Measurements from ENCODE around the gene ATP5IF1. TPM values are rescaled to one million over a fixed set of nuclear protein-coding genes. Genes with fewer than 3 reads are reported as not detected.

Gene ATP5IF1
- total and polyA plus RNA-seq, 2 donors, result 220 to 431 TPM

GRCh38 chr1:28196330-28196729 lies 39.6 kb upstream of the ATP5IF1 start:
- Histone ChIP-seq H3K27me3 (ENCODE audit: control insufficient read depth in 2 of 2, insufficient read depth in 1 of 2, low read length in 1 of 2) (no peaks in the 10 kb centered on the region), H3K4me3 (ENCODE audit: low read length in 2 of 2) (no peak overlapping the region), H3K27ac (ENCODE audit: low read depth in 1 of 2, low read length in 1 of 2) (no peak overlapping the region), H3K36me3 (ENCODE audit: control insufficient read depth in 2 of 2, insufficient read depth in 2 of 2, low read length in 1 of 2) (peaks cover 31 to 45% of the 10 kb centered on the region in 2 donors), H3K9me3 (ENCODE audit: control insufficient read depth in 2 of 2, insufficient read depth in 1 of 2, low read length in 1 of 2) (no peaks in the 10 kb centered on the region), H3K4me1 (ENCODE audit: control insufficient read depth in 2 of 2, insufficient read depth in 2 of 2, low read length in 2 of 2) (peaks cover 0 to 11% of the 10 kb centered on the region in 2 donors)
- DNase-seq (ENCODE audit: low read depth in 6 of 9, low spot score in 9 of 9), result no peak
- WGBS, result 93% methylated on average over 3 of the region's 3 CpGs

- H3K27me3 ChIP-seq (ENCODE audit: control insufficient read depth in 2 of 2, insufficient read depth in 1 of 2, low read length in 1 of 2), result no peaks in the 10 kb centered on the region
- H3K4me3 ChIP-seq (ENCODE audit: low read length in 2 of 2), result no peak overlapping the region
- H3K4me1 ChIP-seq (ENCODE audit: control insufficient read depth in 2 of 2, insufficient read depth in 2 of 2, low read length in 2 of 2), result peaks cover 0 to 11% of the 10 kb centered on the region in 2 donors
- no peaks in the 10 kb centered on the region for H3K9me3 ChIP-seq (ENCODE audit: control insufficient read depth in 2 of 2, insufficient read depth in 1 of 2, low read length in 1 of 2)
- 98% methylated on average over 12 of the region's 12 CpGs for WGBS
- no peak overlapping the region for H3K27ac ChIP-seq (ENCODE audit: low read depth in 1 of 2, low read length in 1 of 2)
- H3K36me3 ChIP-seq (ENCODE audit: control insufficient read depth in 2 of 2, insufficient read depth in 2 of 2, low read length in 1 of 2), result peaks cover 40 to 55% of the 10 kb centered on the region in 2 donors
- DNase-seq (ENCODE audit: low read depth in 6 of 9, low spot score in 9 of 9), result no peak
Measured at GRCh38 chr1:28197682-28198415, 38.1 kb upstream of the ATP5IF1 start.

- peak overlapping the region in 1 of 2 donors; percentile 58 for H3K27ac ChIP-seq (ENCODE audit: low read depth in 1 of 2, low read length in 1 of 2)
- no peaks in the 10 kb centered on the region for H3K9me3 ChIP-seq (ENCODE audit: control insufficient read depth in 2 of 2, insufficient read depth in 1 of 2, low read length in 1 of 2)
- no peak overlapping the region for H3K4me3 ChIP-seq (ENCODE audit: low read length in 2 of 2)
- H3K4me1 ChIP-seq (ENCODE audit: control insufficient read depth in 2 of 2, insufficient read depth in 2 of 2, low read length in 2 of 2), result peaks cover 0 to 11% of the 10 kb centered on the region in 2 donors
- no peaks in the 10 kb centered on the region for H3K27me3 ChIP-seq (ENCODE audit: control insufficient read depth in 2 of 2, insufficient read depth in 1 of 2, low read length in 1 of 2)
- WGBS, result 69% methylated on average over 8 of the region's 8 CpGs
- peaks cover 56 to 63% of the 10 kb centered on the region in 2 donors for H3K36me3 ChIP-seq (ENCODE audit: control insufficient read depth in 2 of 2, insufficient read depth in 2 of 2, low read length in 1 of 2)
- peak in 2 of 9 donors; percentile 30 to 60 for DNase-seq (ENCODE audit: low read depth in 6 of 9, low spot score in 9 of 9)
Measured at GRCh38 chr1:28199328-28200233, 36.3 kb upstream of the ATP5IF1 start.

GRCh38 chr1:28200234-28200873 lies 35.6 kb upstream of the ATP5IF1 start:
- H3K9me3 ChIP-seq (ENCODE audit: control insufficient read depth in 2 of 2, insufficient read depth in 1 of 2, low read length in 1 of 2), result no peaks in the 10 kb centered on the region
- peaks cover 60 to 65% of the 10 kb centered on the region in 2 donors for H3K36me3 ChIP-seq (ENCODE audit: control insufficient read depth in 2 of 2, insufficient read depth in 2 of 2, low read length in 1 of 2)
- H3K4me3 ChIP-seq (ENCODE audit: low read length in 2 of 2), result no peak overlapping the region
- H3K27ac ChIP-seq (ENCODE audit: low read depth in 1 of 2, low read length in 1 of 2), result no peak overlapping the region
- WGBS, result 96% methylated on average over 6 of the region's 6 CpGs
- no peaks in the 10 kb centered on the region for H3K27me3 ChIP-seq (ENCODE audit: control insufficient read depth in 2 of 2, insufficient read depth in 1 of 2, low read length in 1 of 2)
- peaks cover 0 to 11% of the 10 kb centered on the region in 2 donors for H3K4me1 ChIP-seq (ENCODE audit: control insufficient read depth in 2 of 2, insufficient read depth in 2 of 2, low read length in 2 of 2)
- no peak for DNase-seq (ENCODE audit: low read depth in 6 of 9, low spot score in 9 of 9)

GRCh38 chr1:28205243-28205642 lies 30.7 kb upstream of the ATP5IF1 start:
- Histone ChIP-seq H3K4me3 (ENCODE audit: low read length in 2 of 2) (no peak overlapping the region), H3K27me3 (ENCODE audit: control insufficient read depth in 2 of 2, insufficient read depth in 1 of 2, low read length in 1 of 2) (no peaks in the 10 kb centered on the region), H3K27ac (ENCODE audit: low read depth in 1 of 2, low read length in 1 of 2) (no peak overlapping the region), H3K36me3 (ENCODE audit: control insufficient read depth in 2 of 2, insufficient read depth in 2 of 2, low read length in 1 of 2) (peaks cover 49 to 78% of the 10 kb centered on the region in 2 donors), H3K4me1 (ENCODE audit: control insufficient read depth in 2 of 2, insufficient read depth in 2 of 2, low read length in 2 of 2) (no peaks in the 10 kb centered on the region), H3K9me3 (ENCODE audit: control insufficient read depth in 2 of 2, insufficient read depth in 1 of 2, low read length in 1 of 2) (no peaks in the 10 kb centered on the region)
- 98% methylated on average over 4 of the region's 4 CpGs for WGBS
- no peak for DNase-seq (ENCODE audit: low read depth in 6 of 9, low spot score in 9 of 9)

- H3K27ac ChIP-seq (ENCODE audit: low read depth in 1 of 2, low read length in 1 of 2), result no peak overlapping the region
- no peaks in the 10 kb centered on the region for H3K27me3 ChIP-seq (ENCODE audit: control insufficient read depth in 2 of 2, insufficient read depth in 1 of 2, low read length in 1 of 2)
- H3K4me1 ChIP-seq (ENCODE audit: control insufficient read depth in 2 of 2, insufficient read depth in 2 of 2, low read length in 2 of 2), result no peaks in the 10 kb centered on the region
- DNase-seq (ENCODE audit: low read depth in 6 of 9, low spot score in 9 of 9), result peak in 6 of 9 donors; percentile 30 to 68 (median 40)
- H3K9me3 ChIP-seq (ENCODE audit: control insufficient read depth in 2 of 2, insufficient read depth in 1 of 2, low read length in 1 of 2), result no peaks in the 10 kb centered on the region
- WGBS, result 62% methylated on average over 4 of the region's 4 CpGs
- no peak overlapping the region for H3K4me3 ChIP-seq (ENCODE audit: low read length in 2 of 2)
- H3K36me3 ChIP-seq (ENCODE audit: control insufficient read depth in 2 of 2, insufficient read depth in 2 of 2, low read length in 1 of 2), result peaks cover 30 to 73% of the 10 kb centered on the region in 2 donors
Measured at GRCh38 chr1:28208818-28209441, 27.0 kb upstream of the ATP5IF1 start.

- 98% methylated on average over 1 of the region's 1 CpG for WGBS
- Histone ChIP-seq H3K9me3 (ENCODE audit: control insufficient read depth in 2 of 2, insufficient read depth in 1 of 2, low read length in 1 of 2) (no peaks in the 10 kb centered on the region), H3K4me1 (ENCODE audit: control insufficient read depth in 2 of 2, insufficient read depth in 2 of 2, low read length in 2 of 2) (no peaks in the 10 kb centered on the region), H3K27me3 (ENCODE audit: control insufficient read depth in 2 of 2, insufficient read depth in 1 of 2, low read length in 1 of 2) (no peaks in the 10 kb centered on the region), H3K36me3 (ENCODE audit: control insufficient read depth in 2 of 2, insufficient read depth in 2 of 2, low read length in 1 of 2) (peaks cover 27 to 72% of the 10 kb centered on the region in 2 donors), H3K27ac (ENCODE audit: low read depth in 1 of 2, low read length in 1 of 2) (peak overlapping the region in 1 of 2 donors; percentile 36), H3K4me3 (ENCODE audit: low read length in 2 of 2) (no peak overlapping the region)
- DNase-seq (ENCODE audit: low read depth in 6 of 9, low spot score in 9 of 9), result no peak
Measured at GRCh38 chr1:28209700-28210099, 26.2 kb upstream of the ATP5IF1 start.

- Histone ChIP-seq H3K9me3 (ENCODE audit: control insufficient read depth in 2 of 2, insufficient read depth in 1 of 2, low read length in 1 of 2) (no peaks in the 10 kb centered on the region), H3K4me3 (ENCODE audit: low read length in 2 of 2) (no peak overlapping the region), H3K4me1 (ENCODE audit: control insufficient read depth in 2 of 2, insufficient read depth in 2 of 2, low read length in 2 of 2) (no peaks in the 10 kb centered on the region), H3K27me3 (ENCODE audit: control insufficient read depth in 2 of 2, insufficient read depth in 1 of 2, low read length in 1 of 2) (no peaks in the 10 kb centered on the region), H3K36me3 (ENCODE audit: control insufficient read depth in 2 of 2, insufficient read depth in 2 of 2, low read length in 1 of 2) (peaks cover 24 to 47% of the 10 kb centered on the region in 2 donors), H3K27ac (ENCODE audit: low read depth in 1 of 2, low read length in 1 of 2) (no peak overlapping the region)
- 96% methylated on average over 2 of the region's 2 CpGs for WGBS
- DNase-seq (ENCODE audit: low read depth in 6 of 9, low spot score in 9 of 9), result no peak
Measured at GRCh38 chr1:28213315-28213714, 22.6 kb upstream of the ATP5IF1 start.
